Bronchial epithelial cell (primary cell): Measurements from ENCODE around the gene IL18RAP. TPM values are rescaled to one million over a fixed set of nuclear protein-coding genes. Genes with fewer than 3 reads are reported as not detected.
A peak's percentile ranks its signal among the peaks of the same experiment; 100 is the strongest.

ENCODE experiments used
- DNase-seq: peaks from one replicate; pipeline ENCODE4 v3.0.0-alpha.2; 2010; ENCODE audit warnings: low read depth
- FAIRE-seq: peaks from 2 replicates; lab custom pipeline; 2011; peaks lifted over from hg19 to GRCh38; lab: Jason Lieb, UNC
- H3K27me3 ChIP-seq: 2 replicates; pipeline ENCODE4 v1.5.1; 2011; ENCODE audit warnings: low read length; ENCODE audit not compliant: control insufficient read depth, insufficient read depth
- H3K36me3 ChIP-seq: 2 replicates; pipeline ENCODE4 v1.5.1; 2011; ENCODE audit warnings: low read length; ENCODE audit not compliant: control insufficient read depth, insufficient read depth
- H3K4me3 ChIP-seq: 2 replicates; pipeline ENCODE4 v1.5.1; 2011; ENCODE audit warnings: mild to moderate bottlenecking, low read depth, low read length, control low read depth
- total RNA-seq: library from RNA; depleted of rRNA; stranded (reverse); fragments of >200 nt; gene quantifications from 2 replicates; pipeline ENCODE4 v1.2.1, GENCODE V29; 2014
- TF ChIP-seq, protein P1 (sequence below): IDR thresholded peaks from 2 replicates; pipeline ENCODE4 v1.5.1; 2011; ENCODE audit warnings: mild to moderate bottlenecking, moderate library complexity, low read length, control low read depth, inconsistent platforms; ENCODE audit not compliant: insufficient read depth, severe bottlenecking

IL18RAP gene
- total RNA-seq, 1 donor from 2014 or later: not detected

GRCh38 chr2:102412199-102412598 lies 10.8 kb upstream of the IL18RAP start:
- DNase-seq (no peak), FAIRE-seq (no peak)
- TF ChIP-seq, protein P1, sequence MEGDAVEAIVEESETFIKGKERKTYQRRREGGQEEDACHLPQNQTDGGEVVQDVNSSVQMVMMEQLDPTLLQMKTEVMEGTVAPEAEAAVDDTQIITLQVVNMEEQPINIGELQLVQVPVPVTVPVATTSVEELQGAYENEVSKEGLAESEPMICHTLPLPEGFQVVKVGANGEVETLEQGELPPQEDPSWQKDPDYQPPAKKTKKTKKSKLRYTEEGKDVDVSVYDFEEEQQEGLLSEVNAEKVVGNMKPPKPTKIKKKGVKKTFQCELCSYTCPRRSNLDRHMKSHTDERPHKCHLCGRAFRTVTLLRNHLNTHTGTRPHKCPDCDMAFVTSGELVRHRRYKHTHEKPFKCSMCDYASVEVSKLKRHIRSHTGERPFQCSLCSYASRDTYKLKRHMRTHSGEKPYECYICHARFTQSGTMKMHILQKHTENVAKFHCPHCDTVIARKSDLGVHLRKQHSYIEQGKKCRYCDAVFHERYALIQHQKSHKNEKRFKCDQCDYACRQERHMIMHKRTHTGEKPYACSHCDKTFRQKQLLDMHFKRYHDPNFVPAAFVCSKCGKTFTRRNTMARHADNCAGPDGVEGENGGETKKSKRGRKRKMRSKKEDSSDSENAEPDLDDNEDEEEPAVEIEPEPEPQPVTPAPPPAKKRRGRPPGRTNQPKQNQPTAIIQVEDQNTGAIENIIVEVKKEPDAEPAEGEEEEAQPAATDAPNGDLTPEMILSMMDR: no peak
- Histone ChIP-seq H3K4me3 (no peak overlapping the region), H3K27me3 (no peaks in the 10 kb centered on the region), H3K36me3 (no peaks in the 10 kb centered on the region)

- TF ChIP-seq, protein P1: no peak
- no peak for FAIRE-seq
- no peak for DNase-seq
Measured at GRCh38 chr2:102417946-102418345, 5.0 kb upstream of the IL18RAP start.

GRCh38 chr2:102418421-102418961 lies 4.5 kb upstream of the IL18RAP start:
- H3K4me3 ChIP-seq: no peak overlapping the region
- H3K36me3 ChIP-seq: no peaks in the 10 kb centered on the region
- peak; percentile 14 for DNase-seq
- no peaks in the 10 kb centered on the region for H3K27me3 ChIP-seq
- FAIRE-seq: no peak
- TF ChIP-seq, protein P1: no peak

More at GRCh38 chr2:102417946-102418345, 5.0 kb upstream of the IL18RAP start:
- H3K36me3 ChIP-seq: no peaks in the 10 kb centered on the region
- H3K4me3 ChIP-seq: no peak overlapping the region
- H3K27me3 ChIP-seq: no peaks in the 10 kb centered on the region

DNA sequence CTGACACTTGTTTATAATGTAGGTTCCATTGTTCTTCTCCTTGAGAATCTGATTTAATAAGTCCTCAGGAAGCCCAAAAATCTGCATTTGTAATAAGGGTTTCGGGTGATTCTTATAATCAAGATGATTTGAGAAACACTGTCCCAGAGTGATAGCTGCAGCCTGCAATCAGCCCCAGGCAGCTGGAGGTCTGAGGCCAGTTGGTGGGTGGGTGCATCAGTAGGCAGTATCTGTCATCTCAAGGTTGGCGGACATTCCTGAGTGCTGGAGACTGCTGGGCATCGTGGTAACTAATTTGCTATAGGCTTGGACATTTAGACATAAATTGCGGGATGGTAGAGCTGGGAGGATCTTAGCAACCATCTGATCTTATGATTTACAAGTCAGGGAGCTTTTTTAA lies 2.7 kb upstream of the IL18RAP start:
- DNase-seq (no peak), FAIRE-seq (no peak)
- no peaks in the 10 kb centered on the region for H3K36me3 ChIP-seq
- no peak overlapping the region for H3K4me3 ChIP-seq
- TF ChIP-seq, protein P1: no peak
- H3K27me3 ChIP-seq: no peaks in the 10 kb centered on the region

- H3K27me3 ChIP-seq: no peaks in the 10 kb centered on the region
- DNase-seq (no peak), FAIRE-seq (no peak)
Measured at GRCh38 chr2:102421890-102422759, 835 bp upstream of the IL18RAP start.

More at GRCh38 chr2:102421890-102422759, 835 bp upstream of the IL18RAP start:
- Histone ChIP-seq H3K4me3 (no peak overlapping the region), H3K36me3 (no peaks in the 10 kb centered on the region)
- TF ChIP-seq, protein P1: no peak
